Stomach (tissue), 9 donors: ENCODE data around the gene IRF2. TPM values are rescaled to one million over a fixed set of nuclear protein-coding genes. Genes with fewer than 3 reads are reported as not detected.
A peak's percentile ranks its signal among the peaks of the same experiment; 100 is the strongest.

ENCODE experiments used
- DNase-seq, 2 donors: peaks; one replicate each; pipeline versions ENCODE4 v3.0.0 to v3.0.0-alpha.2; 2013 to 2019
- H3K27ac ChIP-seq, 5 donors: fragments of 200-600 bp in 4 of 5; sonication (generic) in 4 of 5; one replicate each; pipeline ENCODE4 v1.5.1; 2013 to 2019; ENCODE audit warnings: mild to moderate bottlenecking in 1 of 5, moderate library complexity in 1 of 5
- H3K27me3 ChIP-seq, 3 donors: fragments of 200-600 bp; sonication (generic); one replicate each; pipeline ENCODE4 v1.5.1; 2017 to 2019; ENCODE audit warnings: mixed run types in 1 of 3
- H3K36me3 ChIP-seq, 4 donors: fragments of 200-600 bp; sonication (generic); 1 replicate in 3 of 4; 2 replicates in 1 of 4; pipeline ENCODE4 v1.5.1; 2016 to 2019
- H3K4me1 ChIP-seq, 4 donors: fragments of 200-600 bp; sonication (generic); one replicate each; pipeline ENCODE4 v1.5.1; 2016 to 2019
- H3K4me3 ChIP-seq, 4 donors: fragments of 200-600 bp; sonication (generic) in 3 of 4; one replicate each; pipeline ENCODE4 v1.5.1; 2016 to 2019; ENCODE audit warnings: mild to moderate bottlenecking in 1 of 4
- H3K9me3 ChIP-seq, 4 donors: fragments of 200-600 bp; sonication (generic); one replicate each; pipeline ENCODE4 v1.5.1; 2016 to 2019
- EP300 ChIP-seq: sonication (generic); formaldehyde crosslinking; IDR thresholded peaks from one replicate; pipeline ENCODE4 v1.6.1; 2017; ENCODE audit warnings: antibody characterized with exemption
- POLR2A ChIP-seq, 4 donors: fragments of 450-650 bp; IDR thresholded peaks; one replicate each; pipeline ENCODE4 v1.6.1; 2016; ENCODE audit warnings: antibody characterized with exemption in 4 of 4, control low read depth in 2 of 4, mild to moderate bottlenecking in 1 of 4, moderate library complexity in 1 of 4
- POLR2AphosphoS5 ChIP-seq, 3 donors: sonication (generic); formaldehyde crosslinking; IDR thresholded peaks; one replicate each; pipeline ENCODE4 v1.6.1; 2016; ENCODE audit warnings: antibody characterized with exemption in 3 of 3
- WGBS, 5 donors: extraction: QIAGEN DNeasy Blood & Tissue Kit in 3 of 5; methylation state at CpG; one replicate each; pipeline versions ENCODE4 v1.1.5 to v1.1.7; 2013 to 2018; 5-methylcytosine and 5-hydroxymethylcytosine counted together
- intact Hi-C: fragments of 100-400 bp; cut with DNase I; formaldehyde crosslinking; loops from one replicate; pipeline ENCODE4 v1.15.1; 2023; ENCODE audit warnings: low total_unique reads
- polyA plus RNA-seq, 3 donors: library from polyadenylated mRNA; stranded (reverse); fragments of 200-250 nt; gene quantifications; one replicate each; pipeline ENCODE4 v1.2.3, GENCODE V29; 2013
- total RNA-seq, 5 donors: library from RNA; depleted of rRNA; stranded (reverse); fragments of >200 nt; gene quantifications; one replicate each; pipeline versions ENCODE4 v1.1.0 to v1.2.3, GENCODE V29; 2014 to 2016
- TF ChIP-seq, protein P1 (sequence below), 7 experiments: fragments of 450-650 bp in 4 of 7; fragments of 200-600 bp in 3 of 7; sonication (generic) in 3 of 7; IDR thresholded peaks; one replicate each; pipeline ENCODE4 v1.5.1; 2016 to 2019; ENCODE audit warnings: antibody characterized with exemption in 7 of 7, control low read depth in 2 of 7, mild to moderate bottlenecking in 1 of 7
- donor health status: healthy with polysubstance abuse.
- donor health status: Bipolar disorder and iron deficiency.
- donor health status: healthy.

Gene IRF2
- total and polyA plus RNA-seq, 8 donors: 5.5 to 253 (median 29.0) TPM

- H3K36me3 ChIP-seq: peaks cover 21 to 74% (median 61%) of the 10 kb centered on the region in 4 donors
- peak overlapping the region in 1 of 5 donors; percentile 56 for H3K27ac ChIP-seq
- no peak overlapping the region for H3K4me3 ChIP-seq
- peaks cover 16 to 85% (median 40%) of the 10 kb centered on the region in 4 donors for H3K4me1 ChIP-seq
- TF ChIP-seq POLR2A (IDR thresholded peaks at IDR 0.05) (no peak), EP300 (no peak), POLR2AphosphoS5 (IDR thresholded peaks at IDR 0.05) (no peak)
- TF ChIP-seq, protein P1, sequence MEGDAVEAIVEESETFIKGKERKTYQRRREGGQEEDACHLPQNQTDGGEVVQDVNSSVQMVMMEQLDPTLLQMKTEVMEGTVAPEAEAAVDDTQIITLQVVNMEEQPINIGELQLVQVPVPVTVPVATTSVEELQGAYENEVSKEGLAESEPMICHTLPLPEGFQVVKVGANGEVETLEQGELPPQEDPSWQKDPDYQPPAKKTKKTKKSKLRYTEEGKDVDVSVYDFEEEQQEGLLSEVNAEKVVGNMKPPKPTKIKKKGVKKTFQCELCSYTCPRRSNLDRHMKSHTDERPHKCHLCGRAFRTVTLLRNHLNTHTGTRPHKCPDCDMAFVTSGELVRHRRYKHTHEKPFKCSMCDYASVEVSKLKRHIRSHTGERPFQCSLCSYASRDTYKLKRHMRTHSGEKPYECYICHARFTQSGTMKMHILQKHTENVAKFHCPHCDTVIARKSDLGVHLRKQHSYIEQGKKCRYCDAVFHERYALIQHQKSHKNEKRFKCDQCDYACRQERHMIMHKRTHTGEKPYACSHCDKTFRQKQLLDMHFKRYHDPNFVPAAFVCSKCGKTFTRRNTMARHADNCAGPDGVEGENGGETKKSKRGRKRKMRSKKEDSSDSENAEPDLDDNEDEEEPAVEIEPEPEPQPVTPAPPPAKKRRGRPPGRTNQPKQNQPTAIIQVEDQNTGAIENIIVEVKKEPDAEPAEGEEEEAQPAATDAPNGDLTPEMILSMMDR (IDR thresholded peaks at IDR 0.05): no peak
- peaks cover 0 to 3% (median 0%) of the 10 kb centered on the region in 4 donors for H3K9me3 ChIP-seq
- WGBS, 5 donors: 80 to 88% (median 88%) methylated on average over 11 of the region's 11 CpGs
- intact Hi-C loops: no loop called here
- no peaks in the 10 kb centered on the region for H3K27me3 ChIP-seq
- DNase-seq: no peak
Measured at GRCh38 chr4:184421533-184422155, 52.7 kb downstream of the IRF2 start.

GRCh38 chr4:184420881-184421416 is 53.4 kb downstream of the IRF2 start:
- TF ChIP-seq POLR2AphosphoS5 (IDR thresholded peaks at IDR 0.05): no peak
- Histone ChIP-seq H3K27me3 (no peaks in the 10 kb centered on the region), H3K36me3 (peaks cover 15 to 69% (median 55%) of the 10 kb centered on the region in 4 donors), H3K4me3 (no peak overlapping the region), H3K9me3 (peaks cover 0 to 3% (median 0%) of the 10 kb centered on the region in 4 donors), H3K27ac (peak overlapping the region in 3 of 5 donors; percentile 30 to 56 (median 32)), H3K4me1 (peaks cover 14 to 81% (median 40%) of the 10 kb centered on the region in 4 donors)
- intact Hi-C loops: no loop called here
- 81 to 85% (median 84%) methylated on average over 5 of the region's 5 CpGs for WGBS, 5 donors
- DNase-seq: no peak

- WGBS, 5 donors: 78 to 88% (median 85%) methylated on average over 5 of the region's 5 CpGs
- H3K27me3 ChIP-seq: no peaks in the 10 kb centered on the region
- no peak for TF ChIP-seq POLR2A (IDR thresholded peaks at IDR 0.05)
- peaks cover 0 to 3% (median 0%) of the 10 kb centered on the region in 4 donors for H3K9me3 ChIP-seq
- H3K36me3 ChIP-seq: peaks cover 14 to 69% (median 55%) of the 10 kb centered on the region in 4 donors
- H3K4me1 ChIP-seq: peaks cover 14 to 78% (median 37%) of the 10 kb centered on the region in 4 donors
- H3K27ac ChIP-seq: peak overlapping the region in 2 of 5 donors; percentile 30 to 56
- intact Hi-C loops: no loop called here
- no peak overlapping the region for H3K4me3 ChIP-seq
- DNase-seq: no peak
Measured at GRCh38 chr4:184420402-184420801, 53.9 kb downstream of the IRF2 start.

DNA sequence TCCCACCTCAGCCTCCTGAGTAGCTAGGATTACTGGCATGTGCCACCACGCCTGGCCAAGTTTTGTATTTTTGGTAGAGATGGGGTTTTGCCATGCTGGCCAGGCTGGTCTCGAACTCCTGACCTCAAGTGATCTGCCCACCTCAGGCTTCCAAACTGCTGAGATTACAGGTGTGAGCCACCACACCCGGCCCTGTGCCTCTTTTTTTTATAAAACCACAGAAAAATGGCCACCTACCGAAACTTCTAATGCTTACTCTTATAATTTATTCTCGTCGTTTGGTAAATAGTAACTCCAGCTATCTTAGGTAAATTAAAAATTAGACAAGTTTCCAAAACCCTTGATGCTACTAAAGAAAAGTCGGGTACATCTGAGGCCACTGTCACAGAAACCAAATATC is 54.4 kb downstream of the IRF2 start:
- Histone ChIP-seq H3K27ac (peak overlapping the region in 1 of 5 donors; percentile 56), H3K9me3 (peaks cover 0 to 3% (median 0%) of the 10 kb centered on the region in 4 donors), H3K4me1 (peaks cover 14 to 78% (median 37%) of the 10 kb centered on the region in 4 donors), H3K27me3 (no peaks in the 10 kb centered on the region), H3K36me3 (peaks cover 15 to 69% (median 55%) of the 10 kb centered on the region in 4 donors), H3K4me3 (no peak overlapping the region)
- TF ChIP-seq POLR2A (IDR thresholded peaks at IDR 0.05) (no peak), POLR2AphosphoS5 (IDR thresholded peaks at IDR 0.05) (no peak), EP300 (no peak)
- TF ChIP-seq, protein P1 (IDR thresholded peaks at IDR 0.05): no peak
- intact Hi-C loops: no loop called here
- 69 to 86% (median 72%) methylated on average over 7 of the region's 7 CpGs for WGBS, 5 donors
- no peak for DNase-seq

- Histone ChIP-seq H3K27ac (peak overlapping the region; percentile 68 to 85 (median 70)), H3K36me3 (peaks cover 17 to 59% (median 46%) of the 10 kb centered on the region in 4 donors), H3K4me1 (peaks cover 30 to 79% (median 48%) of the 10 kb centered on the region in 4 donors), H3K4me3 (peak overlapping the region in 2 of 4 donors; percentile 2 to 35), H3K27me3 (no peaks in the 10 kb centered on the region), H3K9me3 (peaks cover 0 to 3% (median 0%) of the 10 kb centered on the region in 4 donors)
- 61 to 70% (median 65%) methylated on average over 8 of the region's 8 CpGs for WGBS, 5 donors
- no peak for DNase-seq
- intact Hi-C loops: no loop called here
- TF ChIP-seq, protein P1 (IDR thresholded peaks at IDR 0.05): no peak
- TF ChIP-seq POLR2AphosphoS5 (IDR thresholded peaks at IDR 0.05): peak in 2 of 3 donors; percentile 4 to 26
Measured at GRCh38 chr4:184417802-184418511, 56.4 kb downstream of the IRF2 start.
